ENCODE data around the gene PRR14L.
"Not testable (repeated sequence)": the region's sequence is repeated elsewhere in the genome, so short reads cannot be mapped to it uniquely, and the experiment has no call there.

- not testable (repeated sequence) for TF ChIP-seq POLR2A (IDR thresholded peaks at IDR 0.05; ENCODE audit: low read depth, low read length); EZH2 (IDR thresholded peaks at IDR 0.05; ENCODE audit: borderline replicate concordance, low read depth, low read length, severe bottlenecking); POLR2AphosphoS5 (IDR thresholded peaks at IDR 0.05; ENCODE audit: insufficient read depth, low read depth, low read length)
- TF ChIP-seq, protein P1, sequence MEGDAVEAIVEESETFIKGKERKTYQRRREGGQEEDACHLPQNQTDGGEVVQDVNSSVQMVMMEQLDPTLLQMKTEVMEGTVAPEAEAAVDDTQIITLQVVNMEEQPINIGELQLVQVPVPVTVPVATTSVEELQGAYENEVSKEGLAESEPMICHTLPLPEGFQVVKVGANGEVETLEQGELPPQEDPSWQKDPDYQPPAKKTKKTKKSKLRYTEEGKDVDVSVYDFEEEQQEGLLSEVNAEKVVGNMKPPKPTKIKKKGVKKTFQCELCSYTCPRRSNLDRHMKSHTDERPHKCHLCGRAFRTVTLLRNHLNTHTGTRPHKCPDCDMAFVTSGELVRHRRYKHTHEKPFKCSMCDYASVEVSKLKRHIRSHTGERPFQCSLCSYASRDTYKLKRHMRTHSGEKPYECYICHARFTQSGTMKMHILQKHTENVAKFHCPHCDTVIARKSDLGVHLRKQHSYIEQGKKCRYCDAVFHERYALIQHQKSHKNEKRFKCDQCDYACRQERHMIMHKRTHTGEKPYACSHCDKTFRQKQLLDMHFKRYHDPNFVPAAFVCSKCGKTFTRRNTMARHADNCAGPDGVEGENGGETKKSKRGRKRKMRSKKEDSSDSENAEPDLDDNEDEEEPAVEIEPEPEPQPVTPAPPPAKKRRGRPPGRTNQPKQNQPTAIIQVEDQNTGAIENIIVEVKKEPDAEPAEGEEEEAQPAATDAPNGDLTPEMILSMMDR (IDR thresholded peaks at IDR 0.05; ENCODE audit: extremely low read depth in 1 of 2, insufficient read depth in 1 of 2, low read depth in 1 of 2, low read length in 2 of 2), result not testable (repeated sequence)
These were observed 89.0 kb downstream of the PRR14L start for GRCh38 chr22:31660860-31661341.

All from endothelial cell of umbilical vein (primary cell).